ENCODE data around the gene KRTAP10-8. TPM values are rescaled to one million over a fixed set of nuclear protein-coding genes. Genes with fewer than 3 reads are reported as not detected.

The KRTAP10-8 gene
- total and polyA plus RNA-seq, 2 of the 4 experiments (the other 2 are of a cell fraction) = not detected

DNA sequence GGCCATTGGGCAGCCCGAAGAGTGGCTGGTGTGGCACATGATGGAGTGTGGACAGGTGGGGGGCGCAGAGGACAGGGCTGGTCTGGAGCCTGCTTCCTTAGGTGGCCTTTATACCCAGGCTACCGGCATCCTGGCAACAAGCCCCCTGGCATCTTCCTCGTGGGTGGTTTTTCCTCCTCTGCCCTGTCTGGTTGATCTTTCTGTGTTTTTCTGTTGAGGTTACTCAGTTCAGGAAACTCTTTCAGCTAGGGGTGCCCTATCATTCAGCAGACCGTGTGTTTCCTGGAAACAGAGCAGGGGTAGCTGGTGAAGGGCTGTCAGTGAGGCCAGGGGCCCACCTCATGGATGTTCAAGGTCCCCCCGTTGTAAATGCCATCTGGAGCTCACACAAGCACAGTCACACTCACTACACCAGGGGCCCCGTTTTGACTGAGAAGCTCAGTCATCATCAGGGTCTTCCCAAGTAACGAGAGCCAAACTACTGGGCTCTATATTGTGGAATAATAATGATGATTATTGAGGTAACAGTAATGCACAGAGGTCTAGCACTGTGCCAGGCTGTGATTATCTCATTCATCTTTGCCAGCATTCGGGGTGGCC is 42.8 kb downstream of the KRTAP10-8 start, which contains the start of gene KRTAP12-4 (continued):
- TF ChIP-seq ELK1 (IDR thresholded peaks at IDR 0.05; ENCODE audit: borderline replicate concordance, low read depth, low read length) (no peak), RAD21 (IDR thresholded peaks at IDR 0.05; ENCODE audit: low read length) (no peak), CHD1 (IDR thresholded peaks at IDR 0.05; ENCODE audit: low read depth, low read length) (no peak), MAZ (IDR thresholded peaks at IDR 0.05; ENCODE audit: borderline replicate concordance, low read depth, low read length) (no peak)

DNA sequence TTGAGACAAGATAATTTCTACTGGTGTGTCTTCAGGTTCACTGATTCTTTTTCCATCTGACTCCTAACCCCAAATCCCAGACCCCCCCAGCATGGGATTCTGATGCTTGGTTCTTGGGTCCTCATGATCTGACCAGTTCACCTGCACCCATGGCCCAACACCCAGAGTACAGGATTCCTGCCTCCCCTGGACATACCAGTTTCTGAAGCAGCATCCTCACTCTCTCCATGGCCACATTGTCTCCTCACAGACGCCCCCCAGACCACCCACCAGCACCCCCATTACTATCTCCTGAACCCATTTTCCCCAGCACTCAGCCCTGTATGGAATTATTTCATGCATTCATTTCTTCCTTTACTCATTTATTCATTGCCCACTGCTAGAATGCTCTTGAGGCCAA is 45.0 kb downstream of the KRTAP10-8 start:
- H3K14ac ChIP-seq (replicated peaks; ENCODE audit: low read depth, low read length) = no peak overlapping the region
- no peak overlapping the region for H3K4ac ChIP-seq (ENCODE audit: low read depth, low read length)
- in situ Hi-C loops (cut with MboI; ENCODE audit: low sequenced_read_pairs) (no loop called here), intact Hi-C loops (cut with micrococcal nuclease) (loop anchor here (10.0 kb wide), 1 partner anchor 58 kb away; the partner anchor contains the start of gene TSPEAR), dilution Hi-C loops (cut with HindIII; ENCODE audit: low sequenced_read_pairs, unreplicated experiment) (no loop called here)
- no peaks in the 10 kb centered on the region for H4K20me1 ChIP-seq (ENCODE audit: insufficient read depth, low read length)
- ChIA-PET POLR2A (ENCODE audit: unreplicated experiment) (no interaction called here), CTCF (no interaction called here)
- H3K56ac ChIP-seq (ENCODE audit: extremely low read depth, insufficient read depth, low read length) = no peak overlapping the region
- H3K9me1 ChIP-seq (ENCODE audit: insufficient read depth, low read length) = no peaks in the 10 kb centered on the region
- H2AFZ ChIP-seq (replicated peaks; ENCODE audit: low read length, poor library complexity) = no peak overlapping the region
- H3K36me3 ChIP-seq (ENCODE audit: control insufficient read depth, insufficient read depth, low read length) = no peaks in the 10 kb centered on the region
- no peak overlapping the region for H2BK120ac ChIP-seq (ENCODE audit: low read depth, low read length)
- peaks cover 2% of the 10 kb centered on the region; the same call in 1 of the 2 replicates for H3K27me3 ChIP-seq (ENCODE audit: control insufficient read depth, insufficient read depth, low read length)
- no TSS peak for BruUV-seq (replicated peaks)
- TF ChIP-seq CEBPB (IDR thresholded peaks at IDR 0.05; ENCODE audit: low read depth, low read length) (no peak), MXI1 (IDR thresholded peaks at IDR 0.05; ENCODE audit: borderline replicate concordance, low read depth, low read length) (no peak), RAD21 (IDR thresholded peaks at IDR 0.05; ENCODE audit: low read length) (no peak), RFX5 (IDR thresholded peaks at IDR 0.05; ENCODE audit: low read depth, low read length) (no peak), MAZ (IDR thresholded peaks at IDR 0.05; ENCODE audit: borderline replicate concordance, low read depth, low read length) (no peak)
- no peaks in the 10 kb centered on the region for H3K79me1 ChIP-seq (ENCODE audit: low read depth in 1 of 2, low read length in 2 of 2)
- no peak overlapping the region for H3K18ac ChIP-seq (ENCODE audit: low read depth, low read length)
- DNase-seq (no peak), ATAC-seq (ENCODE audit: low read depth) (no peak)
- no peak overlapping the region for H2BK15ac ChIP-seq (ENCODE audit: low read depth, low read length)
- no peak overlapping the region for H3K23ac ChIP-seq (ENCODE audit: low read depth, low read length)
- H3K9ac ChIP-seq (ENCODE audit: low read depth, low read length) = no peak overlapping the region
- no peak overlapping the region for H3K27ac ChIP-seq (ENCODE audit: insufficient read depth, low read length)
- peaks cover 3% of the 10 kb centered on the region for H3K9me3 ChIP-seq (ENCODE audit: control insufficient read depth, insufficient read depth, low read length)
- H3K4me2 ChIP-seq (ENCODE audit: low read depth, low read length) = no peak overlapping the region
- no CpG with 5 or more reads among the region's 1 CpG for WGBS, 2 experiments (ENCODE audit: extremely low coverage in 2 of 2, insufficient read length in 1 of 2)
- no peak overlapping the region for H2BK5ac ChIP-seq (ENCODE audit: low read depth, low read length, poor library complexity, severe bottlenecking)
- no peak overlapping the region for H3K4me3 ChIP-seq (ENCODE audit: insufficient read depth, low read depth, low read length)
- no peak overlapping the region for H4K8ac ChIP-seq (ENCODE audit: low read depth in 2 of 2, low read length in 2 of 2)
- H4K5ac ChIP-seq (ENCODE audit: low read depth, low read length) = no peak overlapping the region
- H2AK9ac ChIP-seq (replicated peaks; ENCODE audit: low read depth, low read length, poor library complexity) = no peak overlapping the region
- no peak overlapping the region for H2BK20ac ChIP-seq (ENCODE audit: low read depth, low read length)
- no peak overlapping the region for H4K91ac ChIP-seq (ENCODE audit: insufficient read depth, low read depth, low read length)
- no peaks in the 10 kb centered on the region for H3K4me1 ChIP-seq (ENCODE audit: control insufficient read depth, insufficient read depth, low read length)
- H2AK5ac ChIP-seq (ENCODE audit: low read depth, low read length) = no peak overlapping the region

Measured in IMR-90 (cell line).